ENCODE measurements around the gene CARD11.

DNA sequence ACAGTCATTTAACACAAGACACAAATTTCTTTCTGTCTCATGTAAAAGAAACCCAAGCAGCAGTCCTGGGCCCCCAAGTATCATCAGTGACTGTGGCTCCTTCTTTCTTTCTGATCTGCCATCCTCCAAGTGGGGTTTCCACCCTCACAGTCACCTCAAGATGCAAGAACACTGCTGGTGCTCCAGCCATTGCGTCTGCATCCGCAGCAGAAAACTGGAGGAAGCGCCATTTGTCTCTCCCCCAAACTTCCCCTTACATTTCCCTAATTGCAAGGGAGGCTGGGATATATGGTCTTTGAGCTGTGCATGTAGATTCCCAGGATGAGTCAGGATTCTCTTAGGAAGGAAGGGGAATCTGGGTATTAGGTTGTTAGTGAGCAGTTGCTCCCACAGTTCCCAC lies 138.6 kb downstream of the CARD11 start:
- TF ChIP-seq, protein P1, sequence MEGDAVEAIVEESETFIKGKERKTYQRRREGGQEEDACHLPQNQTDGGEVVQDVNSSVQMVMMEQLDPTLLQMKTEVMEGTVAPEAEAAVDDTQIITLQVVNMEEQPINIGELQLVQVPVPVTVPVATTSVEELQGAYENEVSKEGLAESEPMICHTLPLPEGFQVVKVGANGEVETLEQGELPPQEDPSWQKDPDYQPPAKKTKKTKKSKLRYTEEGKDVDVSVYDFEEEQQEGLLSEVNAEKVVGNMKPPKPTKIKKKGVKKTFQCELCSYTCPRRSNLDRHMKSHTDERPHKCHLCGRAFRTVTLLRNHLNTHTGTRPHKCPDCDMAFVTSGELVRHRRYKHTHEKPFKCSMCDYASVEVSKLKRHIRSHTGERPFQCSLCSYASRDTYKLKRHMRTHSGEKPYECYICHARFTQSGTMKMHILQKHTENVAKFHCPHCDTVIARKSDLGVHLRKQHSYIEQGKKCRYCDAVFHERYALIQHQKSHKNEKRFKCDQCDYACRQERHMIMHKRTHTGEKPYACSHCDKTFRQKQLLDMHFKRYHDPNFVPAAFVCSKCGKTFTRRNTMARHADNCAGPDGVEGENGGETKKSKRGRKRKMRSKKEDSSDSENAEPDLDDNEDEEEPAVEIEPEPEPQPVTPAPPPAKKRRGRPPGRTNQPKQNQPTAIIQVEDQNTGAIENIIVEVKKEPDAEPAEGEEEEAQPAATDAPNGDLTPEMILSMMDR (conservative IDR thresholded peaks at IDR 0.05), result no peak
- no peak for TF ChIP-seq ZFX (IDR thresholded peaks at IDR 0.05)
